Skeletal muscle cell (primary cell): ENCODE data around the gene CDX1.
"Not testable (repeated sequence)": the region's sequence is repeated elsewhere in the genome, so short reads cannot be mapped to it uniquely, and the experiment has no call there.

ENCODE experiments used
- DNase-seq: peaks from one replicate; pipeline ENCODE4 v3.0.0-alpha.2; 2010; ENCODE audit warnings: low read depth
- H3K4me3 ChIP-seq: 2 replicates; pipeline ENCODE4 v1.5.1; 2011; ENCODE audit warnings: low read depth, mild to moderate bottlenecking, control low read depth, low read length, moderate library complexity

Gene CDX1

GRCh38 chr5:150215979-150216944, 49.7 kb downstream of the CDX1 start:
- no peak for DNase-seq
- no peak overlapping the region for H3K4me3 ChIP-seq

- no peak overlapping the region for H3K4me3 ChIP-seq
- no peak for DNase-seq
Observed at GRCh38 chr5:150217038-150217437, 50.5 kb downstream of the CDX1 start.

GRCh38 chr5:150217873-150218692, 51.5 kb downstream of the CDX1 start:
- DNase-seq: peak; percentile 43
- H3K4me3 ChIP-seq: no peak overlapping the region

GRCh38 chr5:150218693-150219035, 52.1 kb downstream of the CDX1 start:
- no peak overlapping the region for H3K4me3 ChIP-seq
- DNase-seq: no peak

- H3K4me3 ChIP-seq: no peak overlapping the region
- DNase-seq: no peak
Observed at GRCh38 chr5:150219142-150219541, 52.6 kb downstream of the CDX1 start.

GRCh38 chr5:150219861-150220260, 53.3 kb downstream of the CDX1 start:
- no peak overlapping the region for H3K4me3 ChIP-seq
- no peak for DNase-seq

GRCh38 chr5:150221471-150221870, 54.9 kb downstream of the CDX1 start:
- H3K4me3 ChIP-seq: no peak overlapping the region
- no peak for DNase-seq

GRCh38 chr5:150222906-150223305, 56.3 kb downstream of the CDX1 start:
- DNase-seq: no peak
- H3K4me3 ChIP-seq: no peak overlapping the region

- DNase-seq: no peak
- no peak overlapping the region for H3K4me3 ChIP-seq
Observed at GRCh38 chr5:150223474-150223873, 56.9 kb downstream of the CDX1 start.

- no peak overlapping the region for H3K4me3 ChIP-seq
- no peak for DNase-seq
Observed at GRCh38 chr5:150224483-150225027, 58.0 kb downstream of the CDX1 start.

GRCh38 chr5:150227036-150227435, 60.5 kb downstream of the CDX1 start:
- no peak for DNase-seq

GRCh38 chr5:150227606-150228273, 61.2 kb downstream of the CDX1 start:
- DNase-seq: no peak
- H3K4me3 ChIP-seq: no peak overlapping the region

More at GRCh38 chr5:150227036-150227435, 60.5 kb downstream of the CDX1 start:
- H3K4me3 ChIP-seq: no peak overlapping the region

GRCh38 chr5:150229571-150229970, 63.0 kb downstream of the CDX1 start:
- H3K4me3 ChIP-seq: no peak overlapping the region
- no peak for DNase-seq

GRCh38 chr5:150230842-150231241, 64.3 kb downstream of the CDX1 start:
- no peak for DNase-seq
- H3K4me3 ChIP-seq: no peak overlapping the region

GRCh38 chr5:150233706-150234105, 67.1 kb downstream of the CDX1 start:
- not testable (repeated sequence) for DNase-seq, H3K4me3 ChIP-seq
